ENCODE results near the gene BCL10.

DNA sequence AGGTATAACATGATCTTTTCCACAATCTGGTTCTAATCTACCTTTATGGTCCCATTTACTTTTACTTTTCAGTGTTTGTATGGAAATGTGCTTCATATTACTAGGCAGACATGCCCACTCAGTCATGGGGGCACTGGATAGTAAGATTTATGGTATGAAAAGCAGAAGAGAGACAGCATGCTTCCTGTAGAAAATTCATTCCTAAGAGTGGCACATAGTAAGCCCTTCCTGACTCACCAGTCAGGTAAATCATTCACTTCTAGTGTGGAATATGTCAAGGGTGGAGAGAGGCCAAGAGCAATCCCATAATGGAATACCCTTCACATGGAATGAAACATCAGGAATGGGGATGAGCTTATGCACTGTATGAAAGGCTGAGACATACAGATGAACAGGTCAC, 49.5 kb upstream of the BCL10 start:
- TF ChIP-seq POLR2A (IDR thresholded peaks at IDR 0.05) = no peak
- no peak for TF ChIP-seq CTCF (IDR thresholded peaks at IDR 0.05)

All from uterus (tissue), 2 donors.